GM21515 (cell line): ENCODE results near the gene FBXL13.
"Not testable (repeated sequence)": the region's sequence is repeated elsewhere in the genome, so short reads cannot be mapped to it uniquely, and the experiment has no call there.

Experiments
- ATAC-seq: cut with Tn5 transposase; IDR thresholded peaks from one replicate; pipeline ENCODE4 v1.9.1; 2021; ENCODE audit not compliant: unreplicated experiment

FBXL13 gene

GRCh38 chr7:103074519-103075336 lies at the start of gene FBXL13, which contains the start of gene ARMC10:
FBXL13 (minus strand) TSS chr7:103074796.
ARMC10 (plus strand) TSS chr7:103075140; CDS start chr7:103075273, 133 bp downstream.
- peak; percentile 92 for ATAC-seq

GRCh38 chr7:103123529-103123928 lies 48.9 kb upstream of the FBXL13 start:
- no peak for ATAC-seq

- ATAC-seq, result no peak
Observed at GRCh38 chr7:103121641-103122040, 47.0 kb upstream of the FBXL13 start.

- ATAC-seq, result no peak
Observed at GRCh38 chr7:103120362-103120761, 45.8 kb upstream of the FBXL13 start.

GRCh38 chr7:103119791-103120291 lies 45.2 kb upstream of the FBXL13 start:
- ATAC-seq, result no peak

GRCh38 chr7:103117465-103117864 lies 42.9 kb upstream of the FBXL13 start:
- no peak for ATAC-seq

- ATAC-seq, result no peak
Observed at GRCh38 chr7:103116991-103117390, 42.4 kb upstream of the FBXL13 start.

GRCh38 chr7:103116511-103116910 lies 41.9 kb upstream of the FBXL13 start:
- no peak for ATAC-seq

- no peak for ATAC-seq
Observed at GRCh38 chr7:103115771-103116170, 41.2 kb upstream of the FBXL13 start.

GRCh38 chr7:103114576-103115008 lies 40.0 kb upstream of the FBXL13 start:
- ATAC-seq, result no peak

- no peak for ATAC-seq
Observed at GRCh38 chr7:103113164-103113563, 38.6 kb upstream of the FBXL13 start.

GRCh38 chr7:103106703-103107070 lies 32.1 kb upstream of the FBXL13 start:
- not testable (repeated sequence) for ATAC-seq

GRCh38 chr7:103106005-103106702 lies 31.6 kb upstream of the FBXL13 start:
- no peak for ATAC-seq

GRCh38 chr7:103101543-103101942 lies 26.9 kb upstream of the FBXL13 start:
- ATAC-seq, result no peak

- ATAC-seq, result no peak
Observed at GRCh38 chr7:103100348-103100747, 25.8 kb upstream of the FBXL13 start.

- no peak for ATAC-seq
Observed at GRCh38 chr7:103097041-103097440, 22.4 kb upstream of the FBXL13 start.

- ATAC-seq, result not testable (repeated sequence)
Observed at GRCh38 chr7:103095558-103095957, 21.0 kb upstream of the FBXL13 start.

GRCh38 chr7:103094102-103094501 lies 19.5 kb upstream of the FBXL13 start:
- no peak for ATAC-seq

GRCh38 chr7:103093429-103093828 lies 18.8 kb upstream of the FBXL13 start:
- ATAC-seq, result no peak

GRCh38 chr7:103092321-103092720 lies 17.7 kb upstream of the FBXL13 start:
- ATAC-seq, result not testable (repeated sequence)

GRCh38 chr7:103083210-103083609 lies 8.6 kb upstream of the FBXL13 start:
- no peak for ATAC-seq

- no peak for ATAC-seq
Observed at GRCh38 chr7:103082497-103082896, 7.9 kb upstream of the FBXL13 start.
